Measurements from ENCODE around the gene NUP188.
"Not testable (repeated sequence)": the region's sequence is repeated elsewhere in the genome, so short reads cannot be mapped to it uniquely, and the experiment has no call there.

NUP188 gene

GRCh38 chr9:128937310-128938165 lies 10.0 kb upstream of the NUP188 start:
- H3K27ac ChIP-seq (ENCODE audit: low read length): no peak overlapping the region
- H3K9me3 ChIP-seq (ENCODE audit: control insufficient read depth, low read depth, low read length): no peaks in the 10 kb centered on the region
- no peaks in the 10 kb centered on the region for H3K27me3 ChIP-seq (ENCODE audit: control insufficient read depth, insufficient read depth, low read length)
- no peak overlapping the region for H3K4me3 ChIP-seq (ENCODE audit: low read length)
- H3K36me3 ChIP-seq (ENCODE audit: control insufficient read depth, low read depth, low read length): no peaks in the 10 kb centered on the region
- no peak overlapping the region for H3K9ac ChIP-seq (ENCODE audit: low read length)
- no peaks in the 10 kb centered on the region for H3K4me1 ChIP-seq (ENCODE audit: control insufficient read depth, low read depth, low read length)

GRCh38 chr9:128940271-128940921 lies 7.1 kb upstream of the NUP188 start:
- Histone ChIP-seq H3K27ac (ENCODE audit: low read length) (no peak overlapping the region), H3K9me3 (ENCODE audit: control insufficient read depth, low read depth, low read length) (no peaks in the 10 kb centered on the region), H3K36me3 (ENCODE audit: control insufficient read depth, low read depth, low read length) (no peaks in the 10 kb centered on the region), H3K27me3 (ENCODE audit: control insufficient read depth, insufficient read depth, low read length) (no peaks in the 10 kb centered on the region), H3K4me3 (ENCODE audit: low read length) (no peak overlapping the region), H3K9ac (ENCODE audit: low read length) (no peak overlapping the region), H3K4me1 (ENCODE audit: control insufficient read depth, low read depth, low read length) (no peaks in the 10 kb centered on the region)

- H3K4me3 ChIP-seq (ENCODE audit: low read length): no peak overlapping the region
- no peaks in the 10 kb centered on the region for H3K27me3 ChIP-seq (ENCODE audit: control insufficient read depth, insufficient read depth, low read length)
- H3K36me3 ChIP-seq (ENCODE audit: control insufficient read depth, low read depth, low read length): no peaks in the 10 kb centered on the region
- no peak overlapping the region for H3K27ac ChIP-seq (ENCODE audit: low read length)
- no peaks in the 10 kb centered on the region for H3K4me1 ChIP-seq (ENCODE audit: control insufficient read depth, low read depth, low read length)
- no peak overlapping the region for H3K9ac ChIP-seq (ENCODE audit: low read length)
- H3K9me3 ChIP-seq (ENCODE audit: control insufficient read depth, low read depth, low read length): no peaks in the 10 kb centered on the region
Observed at GRCh38 chr9:128940946-128941755, 6.3 kb upstream of the NUP188 start.

GRCh38 chr9:128943832-128944620 lies 3.5 kb upstream of the NUP188 start:
- Histone ChIP-seq H3K36me3 (ENCODE audit: control insufficient read depth, low read depth, low read length) (peaks cover 1% of the 10 kb centered on the region), H3K9me3 (ENCODE audit: control insufficient read depth, low read depth, low read length) (no peaks in the 10 kb centered on the region), H3K27ac (ENCODE audit: low read length) (no peak overlapping the region), H3K9ac (ENCODE audit: low read length) (no peak overlapping the region), H3K4me3 (ENCODE audit: low read length) (no peak overlapping the region), H3K4me1 (ENCODE audit: control insufficient read depth, low read depth, low read length) (peaks cover 3% of the 10 kb centered on the region), H3K27me3 (ENCODE audit: control insufficient read depth, insufficient read depth, low read length) (no peaks in the 10 kb centered on the region)

- not testable (repeated sequence) for H3K36me3 ChIP-seq (ENCODE audit: control insufficient read depth, low read depth, low read length); H3K27me3 ChIP-seq (ENCODE audit: control insufficient read depth, insufficient read depth, low read length); H3K9me3 ChIP-seq (ENCODE audit: control insufficient read depth, low read depth, low read length); H3K9ac ChIP-seq (ENCODE audit: low read length); H3K4me3 ChIP-seq (ENCODE audit: low read length); H3K4me1 ChIP-seq (ENCODE audit: control insufficient read depth, low read depth, low read length); H3K27ac ChIP-seq (ENCODE audit: low read length)
Observed at GRCh38 chr9:128944966-128945365, 2.5 kb upstream of the NUP188 start.

GRCh38 chr9:128945798-128946501 lies 1.5 kb upstream of the NUP188 start:
- no peaks in the 10 kb centered on the region for H3K27me3 ChIP-seq (ENCODE audit: control insufficient read depth, insufficient read depth, low read length)
- H3K9ac ChIP-seq (ENCODE audit: low read length): no peak overlapping the region
- H3K27ac ChIP-seq (ENCODE audit: low read length): no peak overlapping the region
- peaks cover 11% of the 10 kb centered on the region for H3K36me3 ChIP-seq (ENCODE audit: control insufficient read depth, low read depth, low read length)
- H3K4me1 ChIP-seq (ENCODE audit: control insufficient read depth, low read depth, low read length): peaks cover 3% of the 10 kb centered on the region
- H3K9me3 ChIP-seq (ENCODE audit: control insufficient read depth, low read depth, low read length): no peaks in the 10 kb centered on the region
- H3K4me3 ChIP-seq (ENCODE audit: low read length): peak overlapping the region; percentile 92

- Histone ChIP-seq H3K4me3 (ENCODE audit: low read length) (peak overlapping the region; percentile 92), H3K36me3 (ENCODE audit: control insufficient read depth, low read depth, low read length) (peaks cover 16% of the 10 kb centered on the region), H3K27ac (ENCODE audit: low read length) (no peak overlapping the region), H3K9ac (ENCODE audit: low read length) (peak overlapping the region; percentile 87), H3K4me1 (ENCODE audit: control insufficient read depth, low read depth, low read length) (peaks cover 3% of the 10 kb centered on the region), H3K9me3 (ENCODE audit: control insufficient read depth, low read depth, low read length) (no peaks in the 10 kb centered on the region), H3K27me3 (ENCODE audit: control insufficient read depth, insufficient read depth, low read length) (no peaks in the 10 kb centered on the region)
Observed at GRCh38 chr9:128946571-128947276, 775 bp upstream of the NUP188 start.

- Histone ChIP-seq H3K4me3 (ENCODE audit: low read length) (peak overlapping the region; percentile 92), H3K4me1 (ENCODE audit: control insufficient read depth, low read depth, low read length) (peaks cover 3% of the 10 kb centered on the region), H3K27me3 (ENCODE audit: control insufficient read depth, insufficient read depth, low read length) (no peaks in the 10 kb centered on the region), H3K36me3 (ENCODE audit: control insufficient read depth, low read depth, low read length) (peaks cover 16% of the 10 kb centered on the region), H3K9ac (ENCODE audit: low read length) (peak overlapping the region; percentile 87), H3K9me3 (ENCODE audit: control insufficient read depth, low read depth, low read length) (no peaks in the 10 kb centered on the region), H3K27ac (ENCODE audit: low read length) (no peak overlapping the region)
Observed at GRCh38 chr9:128947277-128947526, 297 bp upstream of the NUP188 start.

- H3K27me3 ChIP-seq (ENCODE audit: control insufficient read depth, insufficient read depth, low read length); H3K4me1 ChIP-seq (ENCODE audit: control insufficient read depth, low read depth, low read length); H3K27ac ChIP-seq (ENCODE audit: low read length); H3K9ac ChIP-seq (ENCODE audit: low read length); H3K9me3 ChIP-seq (ENCODE audit: control insufficient read depth, low read depth, low read length); H3K4me3 ChIP-seq (ENCODE audit: low read length): not testable (repeated sequence)
- peaks cover 57% of the 10 kb centered on the region for H3K36me3 ChIP-seq (ENCODE audit: control insufficient read depth, low read depth, low read length)
Observed at GRCh38 chr9:128961403-128961802, 13.9 kb downstream of the NUP188 start.

GRCh38 chr9:128969491-128969890 lies 22.0 kb downstream of the NUP188 start:
- Histone ChIP-seq H3K4me3 (ENCODE audit: low read length) (no peak overlapping the region), H3K9ac (ENCODE audit: low read length) (no peak overlapping the region), H3K27ac (ENCODE audit: low read length) (no peak overlapping the region), H3K4me1 (ENCODE audit: control insufficient read depth, low read depth, low read length) (no peaks in the 10 kb centered on the region), H3K27me3 (ENCODE audit: control insufficient read depth, insufficient read depth, low read length) (no peaks in the 10 kb centered on the region), H3K36me3 (ENCODE audit: control insufficient read depth, low read depth, low read length) (peaks cover 70% of the 10 kb centered on the region), H3K9me3 (ENCODE audit: control insufficient read depth, low read depth, low read length) (no peaks in the 10 kb centered on the region)

Data from iPS-18a (cell line).